HG03521 (cell line): ENCODE measurements around the gene BTBD17.
"Not testable (repeated sequence)": the region's sequence is repeated elsewhere in the genome, so short reads cannot be mapped to it uniquely, and the experiment has no call there.

ENCODE experiments used
- ATAC-seq: cut with Tn5 transposase; IDR thresholded peaks from one replicate; pipeline ENCODE4 v1.9.1; 2021; ENCODE audit warnings: mild to moderate bottlenecking, moderate library complexity; ENCODE audit not compliant: unreplicated experiment

Gene BTBD17

GRCh38 chr17:74361230-74362068 lies at the start of gene BTBD17:
Gene BTBD17, minus strand, starts transcription at chr17:74361868. Its CDS starts 49 bp downstream, at chr17:74361819.
- no peak for ATAC-seq

- ATAC-seq = no peak
Observed at GRCh38 chr17:74410001-74410443, 48.4 kb upstream of the BTBD17 start.

- no peak for ATAC-seq
Observed at GRCh38 chr17:74408815-74409214, 47.1 kb upstream of the BTBD17 start.

GRCh38 chr17:74408262-74408661 lies 46.6 kb upstream of the BTBD17 start:
- no peak for ATAC-seq

- ATAC-seq = no peak
Observed at GRCh38 chr17:74407384-74407783, 45.7 kb upstream of the BTBD17 start.

- ATAC-seq = not testable (repeated sequence)
Observed at GRCh38 chr17:74405311-74405710, 43.6 kb upstream of the BTBD17 start.

- ATAC-seq = no peak
Observed at GRCh38 chr17:74404789-74405188, 43.1 kb upstream of the BTBD17 start.

- ATAC-seq = no peak
Observed at GRCh38 chr17:74404218-74404617, 42.5 kb upstream of the BTBD17 start.

GRCh38 chr17:74403512-74404137 lies 42.0 kb upstream of the BTBD17 start:
- no peak for ATAC-seq

- no peak for ATAC-seq
Observed at GRCh38 chr17:74402048-74402447, 40.4 kb upstream of the BTBD17 start.

- ATAC-seq = no peak
Observed at GRCh38 chr17:74396567-74396966, 34.9 kb upstream of the BTBD17 start.

- ATAC-seq = no peak
Observed at GRCh38 chr17:74394977-74395376, 33.3 kb upstream of the BTBD17 start.

- no peak for ATAC-seq
Observed at GRCh38 chr17:74394275-74394950, 32.7 kb upstream of the BTBD17 start.

GRCh38 chr17:74393346-74393942 lies 31.8 kb upstream of the BTBD17 start:
- ATAC-seq = no peak

- ATAC-seq = no peak
Observed at GRCh38 chr17:74392848-74393247, 31.2 kb upstream of the BTBD17 start.

GRCh38 chr17:74391771-74392170 lies 30.1 kb upstream of the BTBD17 start:
- ATAC-seq = no peak

- no peak for ATAC-seq
Observed at GRCh38 chr17:74390680-74391653, 29.3 kb upstream of the BTBD17 start.

- ATAC-seq = no peak
Observed at GRCh38 chr17:74389937-74390679, 28.4 kb upstream of the BTBD17 start.

- ATAC-seq = no peak
Observed at GRCh38 chr17:74389084-74389753, 27.6 kb upstream of the BTBD17 start.
